ENCODE results near the gene POU5F1. TPM values are rescaled to one million over a fixed set of nuclear protein-coding genes. Genes with fewer than 3 reads are reported as not detected.

POU5F1 gene
- total and polyA plus RNA-seq, 9 of the 15 experiments (the other 6 are each of a cell fraction or from before 2014, with no cell fraction given), result 0.06 to 2.0 (median 0.10) TPM; not detected in 6

DNA sequence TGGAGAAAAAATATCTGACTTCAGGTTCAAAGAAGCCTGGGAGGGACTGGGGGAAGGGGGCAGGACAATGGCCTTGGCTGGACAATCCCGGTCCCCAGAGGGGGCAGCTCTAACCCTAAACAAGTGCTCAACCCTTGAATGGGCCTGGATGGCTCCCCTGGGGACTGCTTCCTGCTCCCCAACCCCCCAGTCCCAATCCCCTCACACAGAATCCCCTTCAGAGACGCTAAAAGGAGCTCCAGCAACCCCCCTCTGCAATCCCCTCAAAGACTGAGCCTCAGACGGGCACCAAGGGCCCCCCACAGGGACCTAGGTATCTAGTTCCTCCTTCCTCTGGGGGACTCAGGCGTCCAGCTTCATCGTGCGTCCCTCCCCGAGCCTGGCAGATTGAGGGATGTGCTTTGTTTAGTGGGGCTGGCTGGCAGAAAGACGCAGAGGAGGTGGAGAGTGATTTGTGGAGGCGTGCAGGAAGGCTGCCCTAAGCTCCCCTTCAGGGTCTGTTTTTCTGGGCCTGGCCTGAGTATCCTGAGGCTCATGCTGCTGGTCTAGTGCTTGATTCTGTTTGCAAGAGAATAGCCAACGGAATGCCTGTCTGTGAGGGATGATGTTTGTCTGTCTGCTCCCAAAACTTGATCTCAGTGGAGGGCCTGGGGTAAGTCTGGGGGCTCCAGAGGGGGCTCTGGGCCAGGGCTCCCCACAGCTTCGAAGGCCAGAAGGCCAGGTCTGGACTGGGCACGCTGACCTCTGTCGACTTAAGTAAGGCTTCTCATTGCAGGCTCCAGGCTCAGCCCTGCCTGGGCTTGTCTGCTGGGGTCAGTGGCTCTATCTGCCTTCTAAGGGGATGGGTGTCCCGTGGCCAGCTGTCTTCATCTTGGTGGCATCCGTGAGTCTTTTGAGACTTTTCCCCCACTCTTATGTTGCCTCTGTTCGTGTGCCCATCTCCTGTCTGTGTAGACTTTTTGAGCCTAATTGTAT lies 1.7 kb upstream of the POU5F1 start:
- no peaks in the 10 kb centered on the region for H3K9me1 ChIP-seq (ENCODE audit: control insufficient read depth, insufficient read depth, low read length)
- no peak overlapping the region for H3K4me3 ChIP-seq
- H3K36me3 ChIP-seq (ENCODE audit: control insufficient read depth, insufficient read depth, low read length), result no peaks in the 10 kb centered on the region
- TF ChIP-seq USF1 (CRISPR knock-in tag; IDR thresholded peaks at IDR 0.05), result no peak
- BruUV-seq (replicated peaks), result no TSS peak
- no peaks in the 10 kb centered on the region for H3K27me3 ChIP-seq (ENCODE audit: control insufficient read depth in 2 of 2, insufficient read depth in 2 of 2, low read length in 2 of 2)
- in situ Hi-C loops (cut with MboI) (no loop called here), intact Hi-C loops (cut with micrococcal nuclease) (no loop called here)
- no peak; the same call in 2 of the 3 replicates for ATAC-seq
- peaks cover 25 to 33% of the 10 kb centered on the region in 2 experiments for H3K4me1 ChIP-seq (replicated peaks in 1 of 2; ENCODE audit: control insufficient read depth in 2 of 2, insufficient read depth in 2 of 2, low read length in 2 of 2)
- ChIA-PET CTCF (ENCODE audit: low intra/inter-chr PET ratio) (no interaction called here), POLR2A (interaction anchor here (0.8 to 1.2 kb wide), 5 partner anchors 9 to 33 kb away, joined by 3 to 5 read pairs (median 4); partner anchors contain the start of gene PSORS1C2)
- H3K79me2 ChIP-seq (ENCODE audit: control insufficient read depth, insufficient read depth, low read length), result no peaks in the 10 kb centered on the region
- H3K4me2 ChIP-seq (ENCODE audit: insufficient read depth, low read length), result no peak overlapping the region
- no peak for FAIRE-seq
- H4K20me1 ChIP-seq (replicated peaks; ENCODE audit: control insufficient read depth, insufficient read depth, low read length), result no peaks in the 10 kb centered on the region
- H2AFZ ChIP-seq (ENCODE audit: low read depth, low read length), result peak overlapping the region; percentile 74; the same call in 1 of the 2 replicates
- H3K27ac ChIP-seq (ENCODE audit: extremely low read depth, low read depth, low read length), result no peak overlapping the region
- no peaks in the 10 kb centered on the region for H3K9me3 ChIP-seq (replicated peaks; ENCODE audit: control insufficient read depth, insufficient read depth, low read depth, low read length)
- DNase-seq (ENCODE audit: extremely low read depth in 1 of 4, low spot score in 3 of 4), result no peak
- H3K9ac ChIP-seq (ENCODE audit: insufficient read depth in 1 of 2, low read depth in 2 of 2, low read length in 2 of 2), result peak overlapping the region in 1 of 2 experiments; percentile 56; a peak in 2 of 4 replicates
- 48% methylated on average over 15 of the region's 16 CpGs for WGBS (ENCODE audit: insufficient coverage, low coverage, missing lambda C conversion rate)
